ENCODE results near the gene PDGFD.

DNA sequence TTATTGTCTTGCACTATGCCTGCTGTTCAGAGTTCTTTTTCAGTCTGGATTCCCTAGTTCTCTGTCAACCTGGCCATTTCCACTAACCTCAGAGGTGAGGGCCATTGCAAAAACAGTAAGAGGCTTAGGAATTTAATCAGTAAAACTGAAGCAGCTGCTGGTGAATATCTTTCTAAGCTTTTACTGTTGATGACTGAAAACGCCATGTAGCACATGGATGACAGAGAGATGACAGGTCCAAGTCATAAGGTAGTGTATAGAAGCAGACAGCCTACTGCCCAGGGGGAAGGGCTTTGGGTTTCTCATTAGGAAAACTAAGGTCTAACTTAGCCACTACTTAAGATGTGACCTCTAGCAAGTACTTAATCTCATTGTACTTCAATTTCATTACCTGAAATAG is 280.1 kb downstream of the PDGFD start:
- TF ChIP-seq, protein P1, sequence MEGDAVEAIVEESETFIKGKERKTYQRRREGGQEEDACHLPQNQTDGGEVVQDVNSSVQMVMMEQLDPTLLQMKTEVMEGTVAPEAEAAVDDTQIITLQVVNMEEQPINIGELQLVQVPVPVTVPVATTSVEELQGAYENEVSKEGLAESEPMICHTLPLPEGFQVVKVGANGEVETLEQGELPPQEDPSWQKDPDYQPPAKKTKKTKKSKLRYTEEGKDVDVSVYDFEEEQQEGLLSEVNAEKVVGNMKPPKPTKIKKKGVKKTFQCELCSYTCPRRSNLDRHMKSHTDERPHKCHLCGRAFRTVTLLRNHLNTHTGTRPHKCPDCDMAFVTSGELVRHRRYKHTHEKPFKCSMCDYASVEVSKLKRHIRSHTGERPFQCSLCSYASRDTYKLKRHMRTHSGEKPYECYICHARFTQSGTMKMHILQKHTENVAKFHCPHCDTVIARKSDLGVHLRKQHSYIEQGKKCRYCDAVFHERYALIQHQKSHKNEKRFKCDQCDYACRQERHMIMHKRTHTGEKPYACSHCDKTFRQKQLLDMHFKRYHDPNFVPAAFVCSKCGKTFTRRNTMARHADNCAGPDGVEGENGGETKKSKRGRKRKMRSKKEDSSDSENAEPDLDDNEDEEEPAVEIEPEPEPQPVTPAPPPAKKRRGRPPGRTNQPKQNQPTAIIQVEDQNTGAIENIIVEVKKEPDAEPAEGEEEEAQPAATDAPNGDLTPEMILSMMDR (IDR thresholded peaks at IDR 0.05; ENCODE audit: extremely low read depth in 1 of 2, insufficient read depth in 1 of 2, low read depth in 1 of 2, low read length in 2 of 2) = no peak
- no peak for TF ChIP-seq POLR2A (IDR thresholded peaks at IDR 0.05; ENCODE audit: low read depth, low read length)

Measured in endothelial cell of umbilical vein (primary cell).